Liver (tissue), 9 donors: ENCODE measurements around the gene MGAT5. TPM values are rescaled to one million over a fixed set of nuclear protein-coding genes. Genes with fewer than 3 reads are reported as not detected.

ENCODE experiments used
- DNase-seq: peaks from one replicate; pipeline ENCODE4 v3.0.0-alpha.2; 2017; ENCODE audit warnings: low spot score
- H3K27ac ChIP-seq, 2 donors: one replicate each; pipeline ENCODE4 v1.7.0; 2013; ENCODE audit warnings: inconsistent platforms in 2 of 2, low read length in 2 of 2, control low read depth in 1 of 2, low read depth in 1 of 2, mild to moderate bottlenecking in 1 of 2
- H3K27me3 ChIP-seq, 4 donors: one replicate each; pipeline versions ENCODE4 v1.6.1 to v1.7.0; 2013; ENCODE audit warnings: low read length in 3 of 4, inconsistent platforms in 1 of 4, mild to moderate bottlenecking in 1 of 4, moderate library complexity in 1 of 4; ENCODE audit not compliant: control insufficient read depth in 4 of 4, insufficient read depth in 4 of 4
- H3K36me3 ChIP-seq, 4 donors: one replicate each; pipeline versions ENCODE4 v1.6.1 to v1.7.0; 2013; ENCODE audit warnings: low read length in 3 of 4, mild to moderate bottlenecking in 3 of 4, low read depth in 1 of 4, moderate library complexity in 1 of 4; ENCODE audit not compliant: control insufficient read depth in 4 of 4, insufficient read depth in 3 of 4
- H3K4me1 ChIP-seq, 4 donors: one replicate each; pipeline versions ENCODE4 v1.6.1 to v1.7.0; 2013; ENCODE audit warnings: low read length in 3 of 4, mild to moderate bottlenecking in 3 of 4, moderate library complexity in 1 of 4; ENCODE audit not compliant: control insufficient read depth in 4 of 4, insufficient read depth in 4 of 4
- H3K4me3 ChIP-seq, 3 donors: one replicate each; pipeline versions ENCODE4 v1.6.1 to v1.7.0; 2013; ENCODE audit warnings: low read length in 3 of 3, control low read depth in 1 of 3, low read depth in 1 of 3, mild to moderate bottlenecking in 1 of 3
- H3K9ac ChIP-seq, 2 donors: one replicate each; pipeline ENCODE4 v1.7.0; 2013; ENCODE audit warnings: low read length in 2 of 2, mild to moderate bottlenecking in 2 of 2, moderate library complexity in 2 of 2, control low read depth in 1 of 2, low read depth in 1 of 2
- H3K9me3 ChIP-seq, 4 donors: one replicate each; pipeline versions ENCODE4 v1.6.1 to v1.7.0; 2013; ENCODE audit warnings: low read length in 3 of 4; ENCODE audit not compliant: control insufficient read depth in 4 of 4
- ATF3 ChIP-seq: IDR thresholded peaks from 2 replicates; pipeline ENCODE4 v1.6.1; 2016; ENCODE audit warnings: antibody characterized with exemption
- CTCF ChIP-seq: fragments of 150-350 bp; IDR thresholded peaks from 2 replicates; pipeline ENCODE4 v1.5.1; 2017; ENCODE audit warnings: improper control_type of control experiment, low read depth, low read length; ENCODE audit not compliant: missing input control
- FOXA1 ChIP-seq: IDR thresholded peaks from 2 replicates; pipeline ENCODE4 v1.6.1; 2016; ENCODE audit warnings: antibody characterized with exemption
- GABPA ChIP-seq, 2 donors: IDR thresholded peaks in 1 of 2; conservative IDR thresholded peaks in 1 of 2; 2 replicates each; pipeline ENCODE4 v1.6.1; 2016; ENCODE audit warnings: antibody characterized with exemption in 2 of 2, mild to moderate bottlenecking in 1 of 2, moderate library complexity in 1 of 2
- HNF4A ChIP-seq, 2 donors: conservative IDR thresholded peaks; 2 replicates each; pipeline ENCODE4 v1.6.1; 2016; ENCODE audit warnings: antibody characterized with exemption in 2 of 2, mild to moderate bottlenecking in 2 of 2
- JUND ChIP-seq, 2 donors: IDR thresholded peaks; 2 replicates each; pipeline ENCODE4 v1.6.1; 2016; ENCODE audit warnings: antibody characterized with exemption in 2 of 2
- NR2F2 ChIP-seq: IDR thresholded peaks from 2 replicates; pipeline ENCODE4 v1.6.1; 2016; ENCODE audit warnings: antibody characterized with exemption
- SP1 ChIP-seq: IDR thresholded peaks from 2 replicates; pipeline ENCODE4 v1.6.1; 2018; ENCODE audit warnings: antibody characterized with exemption, mild to moderate bottlenecking
- ZBTB33 ChIP-seq: IDR thresholded peaks from 2 replicates; pipeline ENCODE4 v1.6.1; 2016; ENCODE audit warnings: antibody characterized with exemption
- WGBS: extraction: QIAGEN DNeasy Blood & Tissue Kit; methylation state at CpG from one replicate; pipeline ENCODE4 v1.1.7; 2013; 5-methylcytosine and 5-hydroxymethylcytosine counted together
- polyA plus RNA-seq, 2 donors: library from polyadenylated mRNA; stranded (reverse) in 1 of 2; unstranded in 1 of 2; fragments of 200-250 nt in 1 of 2; fragments of >200 nt in 1 of 2; fragmentation: Nextera tagmentation in 1 of 2; extraction: Ambion mirVana in 1 of 2; gene quantifications; one replicate each; pipeline versions ENCODE4 v1.2.1 to v1.2.3, GENCODE V29; 2013 to 2015
- total RNA-seq, 2 donors: library from RNA; depleted of rRNA; stranded (reverse); fragments of >200 nt; gene quantifications; one replicate each; pipeline ENCODE4 v1.2.3, GENCODE V29; 2014
- donor health status: healthy.
- donor health status: healthy.
- donor health status: healthy.
- donor health status: healthy.
- donor health status: healthy.

Gene MGAT5
- total and polyA plus RNA-seq, 4 donors: 1.8 to 12.7 (median 5.6) TPM

GRCh38 chr2:134261398-134262131 lies 7.7 kb downstream of the MGAT5 start:
- no peak for DNase-seq
- Histone ChIP-seq H3K9ac (no peak overlapping the region), H3K9me3 (no peaks in the 10 kb centered on the region), H3K27ac (no peak overlapping the region), H3K36me3 (no peaks in the 10 kb centered on the region), H3K27me3 (no peaks in the 10 kb centered on the region), H3K4me3 (no peak overlapping the region), H3K4me1 (peaks cover 6 to 22% (median 13%) of the 10 kb centered on the region in 4 donors)
- 80% methylated on average over 6 of the region's 6 CpGs for WGBS
- no peak for TF ChIP-seq FOXA1

- Histone ChIP-seq H3K4me1 (peaks cover 6 to 17% (median 10%) of the 10 kb centered on the region in 4 donors), H3K9ac (no peak overlapping the region), H3K27ac (no peak overlapping the region), H3K36me3 (no peaks in the 10 kb centered on the region), H3K9me3 (no peaks in the 10 kb centered on the region), H3K4me3 (no peak overlapping the region), H3K27me3 (no peaks in the 10 kb centered on the region)
- DNase-seq: no peak
- TF ChIP-seq ATF3 (no peak), CTCF (no peak), SP1 (no peak), FOXA1 (no peak)
- 96% methylated on average over 2 of the region's 2 CpGs for WGBS
Observed at GRCh38 chr2:134262684-134263083, 8.8 kb downstream of the MGAT5 start.

- 94% methylated on average over 5 of the region's 5 CpGs for WGBS
- no peak for DNase-seq
- no peak overlapping the region for H3K4me3 ChIP-seq
- peaks cover 0 to 4% (median 0%) of the 10 kb centered on the region in 4 donors for H3K36me3 ChIP-seq
- no peaks in the 10 kb centered on the region for H3K4me1 ChIP-seq
- no peak overlapping the region for H3K9ac ChIP-seq
- no peak for TF ChIP-seq JUND (IDR thresholded peaks at IDR 0.05)
- no peak for TF ChIP-seq HNF4A (conservative IDR thresholded peaks at IDR 0.05)
- no peak for TF ChIP-seq GABPA (IDR thresholded peaks at IDR 0.05 in 1 of 2, conservative IDR thresholded peaks at IDR 0.05 in 1 of 2)
- no peak for TF ChIP-seq ATF3
- TF ChIP-seq FOXA1: no peak
- no peak for TF ChIP-seq NR2F2
- no peak for TF ChIP-seq ZBTB33
- no peak overlapping the region for H3K27ac ChIP-seq
- H3K9me3 ChIP-seq: no peaks in the 10 kb centered on the region
- H3K27me3 ChIP-seq: no peaks in the 10 kb centered on the region
Observed at GRCh38 chr2:134268265-134268664, 14.4 kb downstream of the MGAT5 start.
